ENCODE measurements around the gene NXPH1. TPM values are rescaled to one million over a fixed set of nuclear protein-coding genes. Genes with fewer than 3 reads are reported as not detected.

Gene NXPH1
- total and polyA plus RNA-seq, 3 donors from 2014 or later: 0.24 to 0.94 (median 0.37) TPM

DNA sequence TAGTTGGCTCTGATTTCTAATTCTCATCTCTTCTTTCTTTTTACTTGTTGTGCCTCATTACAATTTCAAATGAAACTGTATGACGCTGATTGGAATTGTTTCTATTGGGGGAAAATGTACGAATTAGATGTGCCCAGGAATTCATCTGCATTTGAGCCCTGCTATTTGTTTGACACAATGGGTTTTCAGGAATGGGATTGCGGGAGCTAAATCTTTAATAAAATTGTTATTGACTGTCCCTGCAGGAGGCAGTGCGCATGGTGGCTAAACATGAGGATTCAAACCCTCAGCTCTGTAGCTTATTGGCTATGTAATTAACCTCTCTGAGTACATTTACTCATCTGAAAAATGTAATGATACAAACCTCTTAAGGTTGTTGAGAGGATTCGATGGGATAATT lies 181.6 kb downstream of the NXPH1 start:
- no peak for DNase-seq
- intact Hi-C loops (cut with DNase I; ENCODE audit: low total_unique reads): no loop called here
- Histone ChIP-seq H3K9me3 (no peaks in the 10 kb centered on the region), H3K4me1 (no peaks in the 10 kb centered on the region), H3K4me3 (no peak overlapping the region), H3K27me3 (no peaks in the 10 kb centered on the region), H3K36me3 (ENCODE audit: low read depth, missing control alignments) (no peaks in the 10 kb centered on the region), H3K27ac (no peak overlapping the region)
- TF ChIP-seq POLR2A (IDR thresholded peaks at IDR 0.05): no peak
- no peak for TF ChIP-seq CTCF (IDR thresholded peaks at IDR 0.05)
- 69 to 73% methylated on average over 5 of the region's 5 CpGs for WGBS, 2 donors

GRCh38 chr7:8618441-8619070 lies 185.1 kb downstream of the NXPH1 start:
- DNase-seq: no peak
- Histone ChIP-seq H3K36me3 (ENCODE audit: low read depth, missing control alignments) (no peaks in the 10 kb centered on the region), H3K27me3 (no peaks in the 10 kb centered on the region), H3K4me1 (no peaks in the 10 kb centered on the region), H3K9me3 (no peaks in the 10 kb centered on the region), H3K27ac (no peak overlapping the region), H3K4me3 (no peak overlapping the region)
- 85 to 93% methylated on average over 1 of the region's 1 CpG for WGBS, 2 donors
- no peak for TF ChIP-seq CTCF (IDR thresholded peaks at IDR 0.05)
- TF ChIP-seq POLR2A (IDR thresholded peaks at IDR 0.05): no peak
- intact Hi-C loops (cut with DNase I; ENCODE audit: low total_unique reads): no loop called here

- Histone ChIP-seq H3K27me3 (no peaks in the 10 kb centered on the region), H3K27ac (no peak overlapping the region), H3K36me3 (ENCODE audit: low read depth, missing control alignments) (no peaks in the 10 kb centered on the region), H3K4me1 (no peaks in the 10 kb centered on the region), H3K4me3 (no peak overlapping the region), H3K9me3 (no peaks in the 10 kb centered on the region)
- intact Hi-C loops (cut with DNase I; ENCODE audit: low total_unique reads): no loop called here
- TF ChIP-seq CTCF (IDR thresholded peaks at IDR 0.05): no peak
- DNase-seq: no peak
- 48 to 73% methylated on average over 1 of the region's 1 CpG for WGBS, 2 donors
These were observed 186.8 kb downstream of the NXPH1 start for GRCh38 chr7:8620169-8620568.

GRCh38 chr7:8625612-8626011 lies 192.2 kb downstream of the NXPH1 start:
- no peaks in the 10 kb centered on the region for H3K27me3 ChIP-seq
- no peak overlapping the region for H3K27ac ChIP-seq
- no peak for DNase-seq
- no peak overlapping the region for H3K4me3 ChIP-seq
- TF ChIP-seq POLR2A (IDR thresholded peaks at IDR 0.05) (no peak), CTCF (IDR thresholded peaks at IDR 0.05) (no peak)
- no peaks in the 10 kb centered on the region for H3K36me3 ChIP-seq (ENCODE audit: low read depth, missing control alignments)
- H3K9me3 ChIP-seq: no peaks in the 10 kb centered on the region
- H3K4me1 ChIP-seq: no peaks in the 10 kb centered on the region
- intact Hi-C loops (cut with DNase I; ENCODE audit: low total_unique reads): no loop called here

GRCh38 chr7:8627325-8627724 lies 193.9 kb downstream of the NXPH1 start:
- DNase-seq: no peak
- no peak for TF ChIP-seq POLR2A (IDR thresholded peaks at IDR 0.05)
- TF ChIP-seq CTCF (IDR thresholded peaks at IDR 0.05): no peak
- H3K4me3 ChIP-seq: no peak overlapping the region
- 70 to 78% methylated on average over 2 of the region's 2 CpGs for WGBS, 2 donors
- no peak overlapping the region for H3K27ac ChIP-seq
- H3K4me1 ChIP-seq: no peaks in the 10 kb centered on the region
- intact Hi-C loops (cut with DNase I; ENCODE audit: low total_unique reads): no loop called here
- no peaks in the 10 kb centered on the region for H3K36me3 ChIP-seq (ENCODE audit: low read depth, missing control alignments)
- no peaks in the 10 kb centered on the region for H3K27me3 ChIP-seq
- H3K9me3 ChIP-seq: no peaks in the 10 kb centered on the region

All from testis (tissue), 3 donors.